Measurements from ENCODE around the gene ACO1. TPM values are rescaled to one million over a fixed set of nuclear protein-coding genes. Genes with fewer than 3 reads are reported as not detected.

ACO1 gene
- total RNA-seq, 2 donors from 2014 or later: 48.8 to 51.1 TPM

GRCh38 chr9:32344551-32345182 is 39.8 kb upstream of the ACO1 start:
- Histone ChIP-seq H3K27ac (no peak overlapping the region), H3K4me1 (no peaks in the 10 kb centered on the region), H3K4me3 (no peak overlapping the region), H3K27me3 (no peaks in the 10 kb centered on the region), H3K9me3 (no peaks in the 10 kb centered on the region), H3K36me3 (replicated peaks in 1 of 2; ENCODE audit: insufficient read depth in 1 of 2, low read depth in 2 of 2) (no peaks in the 10 kb centered on the region)
- TF ChIP-seq CTCF (IDR thresholded peaks at IDR 0.05) (no peak), POLR2A (IDR thresholded peaks at IDR 0.05) (no peak)
- DNase-seq (no peak), ATAC-seq (no peak)
- intact Hi-C loops (cut with DNase I): no loop called here
- 56 to 59% methylated on average over 6 of the region's 6 CpGs for WGBS, 2 donors

DNA sequence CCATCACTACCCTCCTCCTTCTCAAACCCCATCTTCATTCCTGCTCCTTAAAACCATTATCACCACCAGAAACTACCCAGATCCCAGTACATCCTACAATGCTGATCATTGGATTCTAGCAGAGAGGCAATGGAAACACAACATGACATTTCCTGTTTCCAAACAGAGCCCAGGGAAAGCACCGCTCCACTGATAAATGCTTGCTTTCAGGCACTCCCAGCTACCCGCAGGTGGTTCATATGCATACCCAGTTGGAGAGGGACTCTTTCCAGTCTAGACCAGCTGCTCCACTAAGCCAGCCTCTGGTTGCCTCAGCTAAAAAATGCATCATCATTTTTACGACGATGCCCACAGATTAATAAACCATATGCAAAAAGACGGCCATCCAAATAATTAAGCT is 39.2 kb upstream of the ACO1 start:
- DNase-seq: no peak
- Histone ChIP-seq H3K4me3 (no peak overlapping the region), H3K27ac (no peak overlapping the region), H3K9me3 (no peaks in the 10 kb centered on the region), H3K4me1 (no peaks in the 10 kb centered on the region), H3K27me3 (no peaks in the 10 kb centered on the region), H3K36me3 (replicated peaks in 1 of 2; ENCODE audit: insufficient read depth in 1 of 2, low read depth in 2 of 2) (no peaks in the 10 kb centered on the region)
- no peak for ATAC-seq
- TF ChIP-seq POLR2A (IDR thresholded peaks at IDR 0.05) (no peak), CTCF (IDR thresholded peaks at IDR 0.05) (no peak)
- 40 to 47% methylated on average over 5 of the region's 5 CpGs for WGBS, 2 donors
- intact Hi-C loops (cut with DNase I): no loop called here

DNA sequence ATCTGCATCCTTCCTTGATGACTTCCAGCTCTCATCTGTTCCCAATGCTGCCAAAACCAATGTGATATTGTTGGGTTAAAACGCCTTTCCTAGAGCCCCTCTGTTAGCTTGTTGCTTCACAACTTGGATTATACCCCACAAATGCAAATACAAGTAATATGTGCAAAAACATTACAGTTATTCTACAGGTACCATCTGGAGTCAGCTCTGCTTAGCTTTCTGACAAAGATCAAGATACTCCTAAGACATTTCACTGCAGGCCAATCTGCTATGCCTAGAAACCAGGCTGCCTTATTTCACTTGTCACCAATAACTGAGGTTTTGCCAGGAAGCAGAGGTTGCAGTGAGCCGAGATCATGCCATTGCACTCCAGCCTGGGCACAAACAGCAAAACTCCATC is 36.9 kb upstream of the ACO1 start:
- WGBS, 2 donors: 56 to 67% methylated on average over 2 of the region's 2 CpGs
- TF ChIP-seq POLR2A (IDR thresholded peaks at IDR 0.05) (no peak), CTCF (IDR thresholded peaks at IDR 0.05) (no peak)
- no peaks in the 10 kb centered on the region for H3K9me3 ChIP-seq
- no peaks in the 10 kb centered on the region for H3K4me1 ChIP-seq
- H3K27me3 ChIP-seq: no peaks in the 10 kb centered on the region
- ATAC-seq (no peak), DNase-seq (no peak)
- no peak overlapping the region for H3K27ac ChIP-seq
- H3K4me3 ChIP-seq: no peak overlapping the region
- no peaks in the 10 kb centered on the region for H3K36me3 ChIP-seq (replicated peaks in 1 of 2; ENCODE audit: insufficient read depth in 1 of 2, low read depth in 2 of 2)
- intact Hi-C loops (cut with DNase I): no loop called here

DNA sequence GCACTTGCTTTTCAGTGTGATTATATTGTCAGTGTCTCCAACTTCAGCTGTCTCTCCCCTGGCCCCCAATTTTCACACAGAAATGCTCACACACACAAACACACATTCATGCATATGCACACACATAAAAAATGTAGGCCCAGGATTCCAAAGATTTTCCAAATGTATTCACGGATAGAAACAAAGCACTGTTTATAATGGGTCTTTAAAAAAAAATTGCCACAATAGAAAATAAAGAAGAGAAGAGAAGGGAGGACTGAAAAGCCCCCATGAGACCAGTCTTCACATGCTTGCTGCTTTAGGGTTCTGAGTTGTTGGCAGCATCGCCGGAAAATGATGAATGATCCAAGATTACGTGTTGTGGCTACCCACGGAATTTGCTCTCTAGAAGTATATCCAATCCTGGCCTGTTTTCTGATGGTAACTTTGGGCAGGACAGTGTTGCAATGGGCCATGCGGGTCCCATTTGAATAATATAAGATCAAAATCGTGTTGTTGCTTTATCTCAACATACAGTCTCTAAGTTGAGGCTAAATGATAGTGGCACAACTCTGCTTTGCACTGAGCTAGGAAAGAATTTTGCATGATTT is 36.2 kb upstream of the ACO1 start:
- H3K4me3 ChIP-seq: no peak overlapping the region
- intact Hi-C loops (cut with DNase I): no loop called here
- ATAC-seq: no peak
- WGBS, 2 donors: 48 to 50% methylated on average over 7 of the region's 7 CpGs
- H3K27me3 ChIP-seq: no peaks in the 10 kb centered on the region
- H3K36me3 ChIP-seq (replicated peaks in 1 of 2; ENCODE audit: insufficient read depth in 1 of 2, low read depth in 2 of 2): no peaks in the 10 kb centered on the region
- H3K4me1 ChIP-seq: no peaks in the 10 kb centered on the region
- DNase-seq: no peak
- no peak overlapping the region for H3K27ac ChIP-seq
- no peak for TF ChIP-seq CTCF (IDR thresholded peaks at IDR 0.05)
- no peak for TF ChIP-seq POLR2A (IDR thresholded peaks at IDR 0.05)
- H3K9me3 ChIP-seq: no peaks in the 10 kb centered on the region

GRCh38 chr9:32349013-32349412 is 35.4 kb upstream of the ACO1 start:
- Histone ChIP-seq H3K4me3 (no peak overlapping the region), H3K27me3 (no peaks in the 10 kb centered on the region), H3K9me3 (no peaks in the 10 kb centered on the region), H3K36me3 (replicated peaks in 1 of 2; ENCODE audit: insufficient read depth in 1 of 2, low read depth in 2 of 2) (no peaks in the 10 kb centered on the region), H3K27ac (no peak overlapping the region), H3K4me1 (no peaks in the 10 kb centered on the region)
- intact Hi-C loops (cut with DNase I): no loop called here
- no peak for ATAC-seq
- no peak for TF ChIP-seq CTCF (IDR thresholded peaks at IDR 0.05)
- no peak for TF ChIP-seq POLR2A (IDR thresholded peaks at IDR 0.05)
- DNase-seq: no peak
- 61 to 64% methylated on average over 3 of the region's 3 CpGs for WGBS, 2 donors
